HG03103 (cell line): ENCODE measurements around the gene ZNF12.
"Not testable (repeated sequence)": the region's sequence is repeated elsewhere in the genome, so short reads cannot be mapped to it uniquely, and the experiment has no call there.

Experiments used
- ATAC-seq: cut with Tn5 transposase; IDR thresholded peaks from one replicate; pipeline ENCODE4 v1.9.1; 2021; ENCODE audit warnings: low read depth; ENCODE audit not compliant: unreplicated experiment

Gene ZNF12

GRCh38 chr7:6706666-6707407 lies at the start of gene ZNF12:
TSS of gene ZNF12 (minus strand) at chr7:6706947. CDS start at chr7:6705173, 1,774 bp downstream.
- ATAC-seq: peak; percentile 87

GRCh38 chr7:6753964-6754363 lies 47.2 kb upstream of the ZNF12 start, which contains the start of gene RSPH10B2:
TSS of gene RSPH10B2 (plus strand) at chr7:6754103. CDS start at chr7:6757678, 3,575 bp downstream.
- ATAC-seq: not testable (repeated sequence)

- not testable (repeated sequence) for ATAC-seq
Observed at GRCh38 chr7:6750173-6750572, 43.4 kb upstream of the ZNF12 start.

- ATAC-seq: not testable (repeated sequence)
Observed at GRCh38 chr7:6749335-6749734, 42.6 kb upstream of the ZNF12 start.

GRCh38 chr7:6744410-6745100 lies 37.8 kb upstream of the ZNF12 start:
- ATAC-seq: not testable (repeated sequence)

- not testable (repeated sequence) for ATAC-seq
Observed at GRCh38 chr7:6738415-6738814, 31.7 kb upstream of the ZNF12 start.

- peak; percentile 25 for ATAC-seq
Observed at GRCh38 chr7:6730343-6730633, 23.5 kb upstream of the ZNF12 start.

- ATAC-seq: peak; percentile 90
Observed at GRCh38 chr7:6729492-6730342, 23.0 kb upstream of the ZNF12 start.

- ATAC-seq: not testable (repeated sequence)
Observed at GRCh38 chr7:6728893-6729491, 22.2 kb upstream of the ZNF12 start.

- ATAC-seq: no peak
Observed at GRCh38 chr7:6727663-6728062, 20.9 kb upstream of the ZNF12 start.

- ATAC-seq: not testable (repeated sequence)
Observed at GRCh38 chr7:6726341-6726740, 19.6 kb upstream of the ZNF12 start.

- peak; percentile 58 for ATAC-seq
Observed at GRCh38 chr7:6725003-6725402, 18.3 kb upstream of the ZNF12 start.

- ATAC-seq: not testable (repeated sequence)
Observed at GRCh38 chr7:6724351-6724750, 17.6 kb upstream of the ZNF12 start.

- ATAC-seq: no peak
Observed at GRCh38 chr7:6718124-6718523, 11.4 kb upstream of the ZNF12 start.

- not testable (repeated sequence) for ATAC-seq
Observed at GRCh38 chr7:6715898-6716297, 9.2 kb upstream of the ZNF12 start.

GRCh38 chr7:6714360-6714759 lies 7.6 kb upstream of the ZNF12 start:
- no peak for ATAC-seq

GRCh38 chr7:6709808-6710207 lies 3.1 kb upstream of the ZNF12 start:
- no peak for ATAC-seq

GRCh38 chr7:6708304-6708703 lies 1.6 kb upstream of the ZNF12 start:
- no peak for ATAC-seq

GRCh38 chr7:6705959-6706665 lies 635 bp downstream of the ZNF12 start:
- peak; percentile 21 for ATAC-seq

- no peak for ATAC-seq
Observed at GRCh38 chr7:6701860-6702259, 4.9 kb downstream of the ZNF12 start.
